Activated CD8-positive, alpha-beta memory T cell treated with anti-CD3 and anti-CD28 coated beads, Interleukin-2, amount 10 ng/mL, durations not matched to agents 7 days and 5 days (primary cell): Measurements from ENCODE around the gene EIF6. TPM values are rescaled to one million over a fixed set of nuclear protein-coding genes. Genes with fewer than 3 reads are reported as not detected.

ENCODE experiments used
- total RNA-seq, 2 experiments: library from RNA; stranded (reverse); gene quantifications; one replicate each; pipeline ENCODE4 v1.2.3, GENCODE V29; 2021

The EIF6 gene
- total RNA-seq, 2 experiments from 2014 or later: 98.6 to 121 TPM

Other genes starting within 250 kb of the EIF6 start
- gene TRPC4AP, start 192.0 kb downstream of the EIF6 start, total RNA-seq: 10 to 100 TPM; 56.9 to 70.9 TPM
- gene EDEM2, start 137.4 kb downstream of the EIF6 start, total RNA-seq: 10 to 100 TPM; 23.9 to 25.6 TPM
- gene PROCR, start 112.7 kb downstream of the EIF6 start, total RNA-seq: 1 to 10 TPM; 1.5 to 2.4 TPM
- not detected for gene MMP24, start 58.1 kb downstream of the EIF6 start, total RNA-seq
- 10 to 100 TPM; 28.4 to 44.3 TPM for gene MMP24OS, start 6.7 kb downstream of the EIF6 start, total RNA-seq
- gene FAM83C, start 7.7 kb upstream of the EIF6 start, total RNA-seq: not detected
- gene UQCC1, start 127.2 kb upstream of the EIF6 start, total RNA-seq: 10 to 100 TPM; 64.5 to 73.1 TPM
- gene GDF5, start 153.5 kb upstream of the EIF6 start, total RNA-seq: under 1 TPM in 1 of 2 experiments, not detected in 1; 0.12 TPM
- 10 to 100 TPM; 68.6 to 86.9 TPM for gene CEP250, start 170.8 kb upstream of the EIF6 start, total RNA-seq
- not detected for gene C20orf173, start 244.9 kb upstream of the EIF6 start, total RNA-seq